H4 (cell line): ENCODE measurements around the gene RAD51B. TPM values are rescaled to one million over a fixed set of nuclear protein-coding genes. Genes with fewer than 3 reads are reported as not detected.
"Not testable (repeated sequence)": the region's sequence is repeated elsewhere in the genome, so short reads cannot be mapped to it uniquely, and the experiment has no call there.

Source experiments
- DNase-seq: peaks from one replicate; pipeline ENCODE4 v3.0.0-alpha.2; 2015; ENCODE audit warnings: low spot score
- total RNA-seq: library from RNA; depleted of rRNA; stranded (reverse); fragments of >200 nt; shearing (Covaris generic); gene quantifications from 2 replicates; pipeline ENCODE4 v1.2.3, GENCODE V29; 2014

The RAD51B gene
- total RNA-seq, 1 experiment from 2014 or later = 11.2 TPM

GRCh38 chr14:68426661-68427549, 607.3 kb downstream of the RAD51B start:
- no peak for DNase-seq

GRCh38 chr14:68427550-68427890, 607.9 kb downstream of the RAD51B start:
- no peak for DNase-seq

- DNase-seq = not testable (repeated sequence)
Observed at GRCh38 chr14:68428900-68429299, 609.3 kb downstream of the RAD51B start.

GRCh38 chr14:68434173-68434572, 614.6 kb downstream of the RAD51B start:
- not testable (repeated sequence) for DNase-seq

DNA sequence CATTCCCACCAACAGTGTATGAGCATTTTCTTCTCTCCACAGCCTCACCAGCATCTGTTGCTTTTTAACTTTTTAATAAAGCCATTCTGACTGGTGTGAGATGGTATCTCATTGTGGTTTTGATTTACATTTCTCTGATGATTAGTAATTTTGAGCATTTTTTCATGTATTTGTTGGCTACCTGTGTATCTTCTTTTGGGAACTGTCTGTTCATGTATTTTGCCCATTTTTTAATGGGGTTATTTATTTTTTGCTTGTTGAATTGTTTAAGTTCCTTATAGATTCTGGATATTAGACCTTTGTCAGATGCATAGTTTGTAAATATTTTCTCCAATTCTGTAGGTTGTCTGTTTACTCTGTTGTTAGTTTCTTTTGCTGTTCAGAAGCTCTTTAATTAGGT, 616.1 kb downstream of the RAD51B start:
- not testable (repeated sequence) for DNase-seq

- DNase-seq = no peak
Observed at GRCh38 chr14:68439676-68440075, 620.1 kb downstream of the RAD51B start.

DNA sequence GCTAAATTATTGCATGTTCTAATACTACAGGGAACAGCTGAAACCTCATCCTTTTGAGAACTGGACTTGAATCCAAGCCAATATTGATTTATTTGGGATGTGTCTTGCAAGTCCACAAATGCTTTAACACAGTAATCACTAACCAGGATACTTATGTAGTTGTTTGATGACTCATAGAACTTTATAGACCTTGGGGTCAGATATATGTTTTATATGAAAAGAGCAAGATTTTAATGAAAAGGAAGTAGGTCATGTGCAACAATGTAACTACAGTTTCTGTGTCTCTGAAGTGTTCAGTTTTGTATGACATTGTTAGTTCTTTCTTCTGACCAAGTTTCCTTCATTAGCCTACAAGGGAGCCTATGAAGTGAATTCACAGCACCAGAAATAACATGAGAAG, 621.2 kb downstream of the RAD51B start:
- no peak for DNase-seq

- DNase-seq = no peak
Observed at GRCh38 chr14:68441542-68441941, 622.0 kb downstream of the RAD51B start.

- DNase-seq = no peak
Observed at GRCh38 chr14:68442828-68443629, 623.5 kb downstream of the RAD51B start.

DNA sequence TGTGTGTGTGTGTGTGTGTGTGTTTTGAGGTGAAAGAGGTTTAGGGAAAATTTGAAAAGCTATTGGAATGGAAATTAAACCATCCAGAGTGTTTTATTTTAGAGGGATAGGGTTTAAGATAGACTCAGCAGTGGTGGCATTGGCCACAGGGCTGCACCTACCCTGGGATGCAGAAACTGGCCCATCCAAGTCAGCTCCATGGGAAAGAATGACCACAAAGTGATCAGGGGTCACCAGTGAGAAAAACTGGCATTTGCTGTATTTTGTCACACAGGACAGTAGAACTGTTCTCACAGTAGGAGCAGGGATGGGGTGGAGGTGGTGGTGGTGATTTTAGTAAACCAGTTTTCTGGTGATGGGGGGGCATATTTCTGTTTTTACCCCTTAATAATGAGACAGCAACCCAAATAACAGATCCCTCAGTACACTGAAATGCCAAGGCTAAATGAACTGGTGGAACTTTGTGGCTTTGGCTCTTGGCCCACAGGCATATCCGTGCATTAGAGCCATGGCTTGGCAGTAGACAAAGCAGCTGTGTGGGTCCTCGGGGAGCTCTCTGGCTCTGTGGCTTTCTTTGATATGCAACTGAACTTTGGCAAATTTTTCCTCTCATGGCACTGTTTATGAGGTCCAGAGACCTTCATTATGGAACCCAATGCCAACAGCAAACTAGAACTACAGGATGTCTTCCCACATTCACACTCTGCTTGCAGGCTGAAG, 625.0 kb downstream of the RAD51B start:
- DNase-seq = peak; percentile 90

DNA sequence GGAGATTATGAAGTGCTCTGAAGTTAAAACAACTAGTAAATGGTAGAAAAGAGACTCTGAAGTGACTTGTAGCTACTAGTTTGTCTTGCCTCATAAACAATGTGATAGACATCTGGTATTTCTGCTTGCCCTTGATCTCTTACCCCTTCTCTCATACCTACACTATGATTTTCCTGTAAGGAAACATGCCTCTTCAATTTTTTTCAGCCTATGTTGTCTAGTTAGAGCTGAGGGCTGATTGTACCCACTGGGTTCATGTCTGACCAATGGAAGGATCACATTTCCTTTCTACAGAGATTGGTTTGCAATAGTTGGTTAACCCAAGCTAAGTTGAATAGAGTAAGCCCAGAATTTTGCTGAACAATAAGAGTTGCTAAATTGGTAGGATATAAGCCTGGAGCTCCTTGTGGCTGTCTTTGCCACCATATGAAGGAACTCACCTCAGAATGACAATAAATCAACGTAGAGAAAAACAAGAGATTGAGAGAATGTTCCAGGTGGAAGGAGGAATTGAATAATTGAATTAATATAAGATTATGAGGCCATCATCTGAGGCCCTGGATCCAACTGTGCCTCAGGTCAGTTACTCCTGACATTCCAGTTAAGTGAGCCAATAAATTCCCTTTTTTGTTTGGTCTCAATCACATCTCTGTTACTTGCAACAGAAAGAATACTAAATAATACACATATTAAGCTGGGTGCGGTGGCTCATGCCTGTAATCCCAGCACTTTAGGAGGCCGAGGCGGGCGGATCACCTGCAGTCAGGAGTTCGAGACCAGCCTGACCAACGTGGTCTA, 626.9 kb downstream of the RAD51B start:
- no peak for DNase-seq

DNA sequence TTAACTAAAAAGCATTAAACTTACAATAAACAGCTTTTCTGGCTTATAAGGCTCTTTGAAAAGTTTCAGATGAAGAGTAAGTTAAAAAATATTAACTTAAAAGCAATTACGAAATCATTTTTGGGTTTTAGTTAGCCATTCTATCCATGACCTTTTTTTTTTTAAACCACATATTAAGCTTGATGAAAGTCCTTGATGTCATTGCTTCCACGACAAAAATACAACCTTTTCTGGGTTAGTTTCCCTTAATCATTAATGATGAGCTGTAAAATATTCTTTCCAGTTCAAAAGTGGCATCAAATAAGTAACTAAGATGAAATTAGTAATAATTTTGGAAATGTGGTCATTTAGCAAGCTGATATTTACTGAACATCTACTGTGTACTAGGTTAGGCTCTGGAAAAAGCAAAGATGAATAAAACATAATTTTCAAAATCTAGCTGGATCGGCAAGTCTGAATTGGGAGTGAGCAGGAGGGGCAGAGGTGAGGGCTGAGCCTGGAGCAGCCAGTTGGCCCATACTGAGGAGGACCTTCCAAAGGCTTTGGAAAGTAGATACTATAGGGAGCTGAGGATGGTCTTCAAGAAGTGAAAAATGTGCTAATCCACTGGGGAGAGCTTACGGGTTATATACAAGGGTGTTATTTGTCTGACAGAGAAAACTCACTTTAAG, 628.1 kb downstream of the RAD51B start:
- DNase-seq = no peak

DNA sequence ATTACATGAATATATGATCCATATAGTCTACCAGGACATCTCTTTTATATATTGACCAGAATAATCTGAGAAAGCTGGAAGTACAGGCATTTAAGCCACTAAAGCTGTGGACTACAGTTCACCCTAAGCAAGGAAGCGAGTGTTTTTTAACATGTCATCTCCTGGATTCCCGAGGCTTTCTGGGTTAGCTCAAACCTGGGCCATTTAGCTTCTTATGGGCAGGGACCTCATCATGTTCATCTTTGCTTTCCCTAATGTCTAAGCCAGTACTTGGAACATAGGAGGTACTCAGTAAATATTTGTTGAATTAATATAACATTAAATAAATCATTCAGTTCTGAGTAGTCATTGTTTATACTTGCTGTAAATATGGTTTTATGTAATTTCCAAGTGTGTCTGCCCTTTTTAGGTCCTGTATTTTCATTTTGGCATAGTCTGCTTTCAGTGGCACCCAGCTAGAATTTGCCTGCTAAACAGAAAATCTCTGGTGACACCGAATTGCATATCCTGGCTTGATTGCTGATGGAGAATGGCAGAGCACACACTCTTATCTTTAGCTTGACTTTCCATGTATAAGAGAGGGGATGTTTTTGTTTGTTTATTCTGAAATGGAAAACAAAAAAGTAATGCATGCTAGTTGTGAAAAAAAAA, 628.8 kb downstream of the RAD51B start:
- DNase-seq = no peak

- DNase-seq = no peak
Observed at GRCh38 chr14:68449561-68450181, 630.1 kb downstream of the RAD51B start.

GRCh38 chr14:68450391-68451120, 631.0 kb downstream of the RAD51B start:
- DNase-seq = no peak

GRCh38 chr14:68451696-68452373, 632.3 kb downstream of the RAD51B start:
- DNase-seq = no peak

GRCh38 chr14:68458253-68458652, 638.7 kb downstream of the RAD51B start:
- no peak for DNase-seq

GRCh38 chr14:68458840-68459469, 639.4 kb downstream of the RAD51B start:
- DNase-seq = peak; percentile 92
